COLO668 (cell line): ENCODE data around the gene S1PR4.
"Not testable (repeated sequence)": the region's sequence is repeated elsewhere in the genome, so short reads cannot be mapped to it uniquely, and the experiment has no call there.

Experiments used
- DNase-seq: peaks from one replicate; lab custom pipeline; 2025; ENCODE audit not compliant: unreplicated experiment; lab: John Stamatoyannopoulos, UW

Gene S1PR4

DNA sequence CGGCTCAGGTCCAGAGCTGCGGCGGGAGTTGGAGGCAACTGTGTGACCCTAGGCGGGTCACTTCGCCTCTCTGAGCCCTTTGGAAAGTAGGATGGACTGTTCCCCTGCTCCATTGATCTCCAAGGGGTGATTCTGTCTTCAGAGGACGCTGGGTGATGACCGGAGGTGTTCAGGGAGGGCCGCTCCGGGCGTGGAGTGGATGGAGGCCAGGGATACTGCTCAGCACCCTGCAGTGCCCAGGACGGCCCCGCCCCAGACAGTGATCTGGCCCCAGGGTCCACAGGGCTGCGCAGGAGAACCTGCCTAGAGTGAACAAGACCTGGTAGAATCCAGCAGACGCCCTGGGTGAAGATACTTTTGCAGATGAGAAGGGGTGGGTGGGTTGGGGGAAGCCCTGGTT, 14.1 kb downstream of the S1PR4 start:
- no peak for DNase-seq

DNA sequence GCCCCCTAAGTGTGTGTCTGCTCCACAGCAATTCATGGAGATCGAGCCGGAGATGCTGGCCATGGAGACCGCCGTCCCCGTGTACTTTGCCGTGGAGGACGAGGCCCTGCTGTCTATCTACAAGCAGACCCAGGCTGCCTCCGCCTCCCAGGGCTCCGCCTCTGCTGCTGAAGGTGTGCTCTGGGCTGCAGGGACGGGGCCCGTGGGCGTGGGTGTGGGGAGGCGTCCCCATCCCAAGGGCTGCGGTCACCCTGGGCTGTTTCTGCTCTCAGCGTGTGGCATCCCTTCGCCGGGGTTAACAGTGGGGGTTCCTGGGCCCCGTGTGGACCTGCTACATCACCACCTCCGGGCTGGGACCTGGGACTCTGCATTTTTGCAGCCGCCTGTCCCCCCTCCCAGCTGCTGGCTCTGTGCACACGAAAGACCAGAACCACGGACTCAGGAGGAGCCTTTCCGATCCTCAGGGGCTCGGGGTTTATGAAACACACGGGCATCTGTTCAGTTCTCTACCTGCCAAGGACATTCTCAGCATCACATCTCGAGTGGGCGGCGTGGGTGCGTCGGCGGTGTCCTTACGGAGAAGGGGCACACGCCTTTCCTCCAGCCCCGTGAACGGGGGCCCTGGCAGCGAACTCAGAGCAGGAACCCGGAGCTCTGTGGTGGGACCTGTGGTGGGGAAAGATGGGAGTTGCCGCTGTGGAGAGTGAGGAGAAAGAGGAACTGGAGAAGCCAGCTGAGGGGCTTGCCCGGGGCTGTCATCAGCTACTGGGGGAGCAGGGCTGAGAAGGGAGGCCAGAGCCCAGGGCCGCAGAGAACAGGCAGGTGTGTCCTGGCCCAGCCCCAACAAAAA, 14.9 kb downstream of the S1PR4 start:
- no peak for DNase-seq

DNA sequence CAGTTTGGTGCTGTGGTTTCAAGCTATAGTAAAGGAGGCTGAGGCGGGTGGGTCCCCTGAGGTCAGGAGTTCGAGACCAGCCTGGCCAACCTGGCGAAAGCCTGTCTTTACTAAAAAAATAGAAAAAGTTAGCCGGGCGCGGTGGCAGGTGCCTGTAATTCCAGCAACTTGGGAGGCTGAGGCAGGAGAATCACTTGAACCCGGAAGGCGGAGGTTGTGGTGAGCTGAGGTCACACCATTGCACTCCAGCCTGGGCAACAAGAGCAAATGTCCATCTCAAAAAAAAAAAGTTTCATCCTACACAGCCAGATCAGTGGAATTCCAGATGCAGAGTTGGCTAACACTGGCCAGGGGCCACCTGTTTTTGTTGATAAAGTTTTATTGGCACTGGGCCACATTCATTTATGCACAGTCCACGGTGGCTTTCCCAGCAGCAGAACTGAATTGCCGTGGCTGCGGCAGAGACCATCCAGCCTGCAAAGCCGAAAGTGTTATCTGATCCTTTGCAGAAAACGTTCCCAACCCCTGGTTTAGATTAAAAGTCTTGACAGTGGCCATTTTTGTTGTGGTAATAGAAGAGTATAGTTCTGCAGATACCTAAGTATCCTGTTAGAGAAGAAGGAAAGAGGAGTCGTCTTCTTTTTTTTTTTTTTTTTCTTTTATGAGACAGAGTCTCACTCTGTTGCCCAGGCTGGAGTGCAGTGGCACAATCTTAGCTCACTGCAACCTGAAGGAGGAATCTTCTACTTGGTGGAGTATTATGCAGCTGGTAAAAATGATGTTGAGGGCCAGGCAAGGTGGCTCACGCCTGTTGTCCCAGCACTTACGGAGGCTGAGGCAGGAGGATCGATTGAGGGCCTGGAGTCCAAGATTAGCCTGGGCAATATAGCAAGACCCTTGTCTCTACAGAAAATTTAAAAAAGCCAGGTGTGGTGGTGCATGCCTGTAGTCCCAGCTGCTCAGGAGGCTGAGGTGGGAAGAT, 15.8 kb downstream of the S1PR4 start:
- no peak for DNase-seq

- no peak for DNase-seq
Measured at GRCh38 chr19:3196064-3196932, 17.7 kb downstream of the S1PR4 start.

- DNase-seq, result no peak
Measured at GRCh38 chr19:3196933-3197205, 18.3 kb downstream of the S1PR4 start.

DNA sequence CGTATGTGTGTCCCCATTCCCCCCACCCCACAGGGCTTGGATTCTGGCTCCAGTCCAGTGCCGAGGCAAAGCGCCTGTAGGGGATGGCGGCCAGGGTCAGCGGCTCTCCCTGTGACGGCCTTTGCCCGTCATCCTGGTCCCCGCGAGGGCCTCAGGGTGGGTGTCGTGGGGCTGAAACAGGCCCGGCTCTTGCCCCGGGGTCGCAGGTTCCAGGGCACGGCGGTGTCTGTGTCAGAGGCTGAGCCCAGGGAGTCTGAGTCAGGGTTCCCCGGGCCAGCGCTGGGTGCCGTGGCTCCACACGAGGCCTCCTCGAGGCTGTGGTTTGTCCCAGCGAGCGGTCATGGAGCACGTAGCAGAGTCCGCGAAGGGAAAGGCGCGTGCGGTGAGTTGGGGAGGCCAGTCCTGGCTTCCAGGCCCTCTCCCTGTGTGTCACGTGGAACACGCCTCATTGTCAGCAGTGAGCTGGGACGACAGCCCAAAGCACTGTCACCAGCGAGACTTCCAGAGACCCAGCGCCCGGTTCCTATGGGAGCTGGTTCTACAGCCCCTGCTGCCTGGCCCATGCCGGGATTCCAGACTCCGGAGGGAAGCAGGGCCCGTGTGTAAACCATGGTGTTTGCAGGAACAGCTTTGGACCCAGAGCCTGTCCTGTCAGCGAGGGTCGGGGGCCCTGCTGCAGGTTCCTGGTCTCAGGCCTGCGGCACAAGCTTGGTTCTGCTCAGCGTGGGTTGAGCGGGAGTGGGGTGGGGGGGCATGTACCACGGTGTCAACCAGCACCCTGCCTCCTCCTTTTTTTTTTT, 20.5 kb downstream of the S1PR4 start:
- no peak for DNase-seq

DNA sequence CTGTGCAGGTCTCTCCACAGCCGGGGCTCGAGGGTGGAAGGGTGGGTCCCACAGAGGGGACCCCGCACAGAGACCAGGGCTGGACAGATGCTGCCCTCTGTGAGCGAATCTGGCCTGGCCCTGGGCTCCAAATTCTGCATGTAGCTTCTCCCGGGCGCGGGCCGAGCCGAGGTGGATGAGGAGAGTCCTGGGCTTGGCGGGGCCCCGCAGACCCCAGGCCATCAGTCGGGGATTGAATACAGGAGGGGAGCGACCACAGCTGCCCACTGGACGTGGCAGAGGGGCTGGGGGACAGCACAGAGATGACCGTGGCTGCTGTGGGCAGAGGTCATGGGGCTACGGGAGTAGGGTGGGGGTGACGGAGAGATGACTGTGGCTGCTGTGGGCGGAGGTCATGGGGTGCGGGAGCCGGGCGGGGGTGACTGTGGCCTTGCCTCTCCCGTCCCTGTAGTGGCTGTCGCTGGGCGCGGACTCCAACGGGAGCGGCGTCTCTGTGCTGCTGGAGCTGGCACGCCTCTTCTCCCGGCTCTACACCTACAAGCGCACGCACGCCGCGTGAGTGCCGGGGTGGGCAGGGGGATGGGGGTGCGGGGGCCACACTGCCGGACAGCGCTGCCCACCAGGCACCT, 22.6 kb downstream of the S1PR4 start:
- no peak for DNase-seq

DNA sequence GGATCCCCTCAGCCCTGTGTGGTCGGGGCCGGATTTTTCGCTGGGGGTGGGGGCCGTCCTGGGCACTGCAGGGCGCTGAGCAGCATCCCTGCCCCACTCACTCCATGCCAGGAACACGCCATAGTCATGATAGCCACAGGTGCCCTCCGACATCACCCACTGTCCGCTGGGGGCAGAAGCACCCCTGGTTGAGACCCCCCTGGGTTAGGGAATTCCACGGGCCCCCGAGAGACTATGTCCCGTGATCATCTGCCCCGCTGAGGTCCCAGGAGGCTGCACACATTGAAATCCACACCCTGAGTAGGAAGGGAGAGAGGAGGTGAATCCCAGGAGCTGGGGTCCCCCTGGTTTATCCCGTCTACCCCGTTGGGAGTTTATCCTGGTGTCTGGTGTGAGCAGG, 23.3 kb downstream of the S1PR4 start:
- no peak for DNase-seq

DNA sequence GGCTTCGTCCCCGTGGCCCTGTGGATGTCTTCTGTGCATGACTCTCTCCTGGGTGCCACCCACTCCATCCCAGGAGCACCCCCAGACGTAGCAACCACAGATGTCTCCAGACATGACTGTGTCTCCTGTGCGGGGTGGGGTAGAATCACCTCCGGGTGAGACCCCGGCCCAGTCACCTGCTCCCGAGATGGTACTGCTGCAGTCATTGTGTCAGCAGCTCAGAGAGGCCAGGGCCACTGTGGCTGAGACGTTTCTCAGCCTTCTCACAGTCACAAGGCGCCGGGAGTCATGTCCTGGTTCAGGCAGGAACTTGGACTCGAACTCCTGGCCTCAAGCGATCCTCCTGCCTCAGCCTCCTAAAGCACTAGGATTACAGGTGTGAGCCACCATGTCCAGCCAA, 23.8 kb downstream of the S1PR4 start:
- no peak for DNase-seq

DNA sequence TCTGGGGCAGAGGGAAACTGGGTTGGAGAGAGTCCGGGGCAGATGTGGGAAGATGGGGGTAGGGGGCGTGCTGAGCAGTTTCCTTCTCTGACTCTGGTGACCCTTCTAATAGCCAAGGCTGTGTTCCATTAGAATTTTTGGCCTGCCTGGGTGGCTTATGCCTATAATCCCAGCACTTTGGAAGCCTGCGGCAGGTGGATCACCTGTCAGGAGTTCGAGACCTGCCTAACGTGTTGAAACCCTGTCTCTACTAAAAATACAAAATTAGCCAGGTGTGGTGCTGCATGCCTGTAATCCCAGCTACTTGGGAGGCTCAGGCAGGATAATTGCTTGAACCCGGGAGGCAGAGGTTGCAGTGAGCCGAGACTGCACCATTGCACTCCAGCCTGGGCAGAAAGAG, 24.3 kb downstream of the S1PR4 start:
- DNase-seq, result not testable (repeated sequence)

DNA sequence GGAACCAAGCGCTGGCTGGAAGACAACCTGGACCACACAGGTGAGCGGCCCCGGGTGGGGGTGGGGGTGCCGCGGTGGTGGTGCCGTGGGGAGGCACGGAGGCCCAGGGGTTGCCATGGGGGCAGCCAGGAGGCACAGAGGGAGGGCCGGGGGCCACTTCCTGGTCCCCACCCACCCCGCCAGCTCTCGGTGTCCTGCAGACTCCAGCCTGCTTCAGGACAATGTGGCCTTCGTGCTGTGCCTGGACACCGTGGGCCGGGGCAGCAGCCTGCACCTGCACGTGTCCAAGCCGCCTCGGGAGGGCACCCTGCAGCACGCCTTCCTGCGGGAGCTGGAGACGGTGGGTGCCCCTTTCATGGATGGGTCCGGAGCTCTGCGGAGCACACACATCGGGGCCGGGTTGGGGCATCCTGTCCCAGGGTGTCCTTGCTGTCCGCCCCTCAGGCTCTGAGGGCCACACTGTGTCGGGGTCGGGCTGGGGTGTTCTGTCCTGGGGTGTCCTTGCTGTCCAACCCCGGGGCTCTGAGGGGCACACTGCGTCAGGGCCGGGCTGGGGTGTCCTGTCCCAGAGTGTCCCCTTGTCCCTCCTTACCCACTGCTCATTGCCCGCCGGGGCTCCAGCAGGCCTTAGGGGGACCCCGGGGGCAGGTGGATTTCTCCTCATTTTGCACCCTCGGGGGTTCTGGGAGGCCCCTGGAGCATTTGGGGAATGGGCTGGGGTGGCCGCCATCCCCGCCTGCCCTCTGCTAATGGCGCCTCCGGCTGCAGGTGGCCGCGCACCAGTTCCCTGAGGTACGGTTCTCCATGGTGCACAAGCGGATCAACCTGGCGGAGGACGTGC, 25.5 kb downstream of the S1PR4 start:
- no peak for DNase-seq

DNA sequence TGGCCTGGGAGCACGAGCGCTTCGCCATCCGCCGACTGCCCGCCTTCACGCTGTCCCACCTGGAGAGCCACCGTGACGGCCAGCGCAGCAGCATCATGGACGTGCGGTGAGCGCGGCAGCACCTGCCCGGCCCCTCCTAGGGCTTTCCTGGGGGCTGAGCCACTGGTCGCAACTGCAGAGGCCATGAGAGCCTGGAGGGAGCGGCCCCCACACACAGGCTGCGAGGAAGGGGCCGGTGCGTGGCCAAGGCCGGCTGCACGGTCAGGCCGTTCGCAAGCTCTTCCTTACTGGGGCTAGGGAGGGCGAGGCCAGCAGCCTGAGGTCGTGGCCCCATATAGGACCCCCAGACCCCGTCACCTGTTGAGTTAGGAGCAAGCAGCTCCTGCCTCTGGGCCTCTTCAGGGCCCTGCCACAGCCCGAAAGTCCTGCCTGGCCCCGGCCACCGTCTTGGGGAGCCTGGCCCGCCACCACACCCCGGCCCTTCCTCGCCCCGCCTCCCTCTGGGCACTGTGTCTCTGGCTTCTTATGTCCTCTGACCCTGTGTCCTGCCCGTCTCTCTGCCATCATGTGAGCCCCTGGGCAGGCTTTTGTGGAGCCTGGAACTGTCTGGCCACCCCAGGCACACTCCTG, 26.2 kb downstream of the S1PR4 start:
- DNase-seq, result no peak

GRCh38 chr19:3206216-3206953, 27.8 kb downstream of the S1PR4 start:
- DNase-seq, result no peak

- no peak for DNase-seq
Measured at GRCh38 chr19:3207461-3208242, 29.1 kb downstream of the S1PR4 start.

GRCh38 chr19:3208317-3209207, 30.0 kb downstream of the S1PR4 start:
- DNase-seq, result no peak

GRCh38 chr19:3210347-3211017, 31.9 kb downstream of the S1PR4 start:
- DNase-seq, result peak; percentile 45
